NAMALWA (cell line): ENCODE data around the gene NCS1.

ENCODE experiments used
- DNase-seq: peaks from one replicate; pipeline ENCODE4 v3.0.0-alpha.2; 2015; ENCODE audit warnings: low spot score

NCS1 gene

DNA sequence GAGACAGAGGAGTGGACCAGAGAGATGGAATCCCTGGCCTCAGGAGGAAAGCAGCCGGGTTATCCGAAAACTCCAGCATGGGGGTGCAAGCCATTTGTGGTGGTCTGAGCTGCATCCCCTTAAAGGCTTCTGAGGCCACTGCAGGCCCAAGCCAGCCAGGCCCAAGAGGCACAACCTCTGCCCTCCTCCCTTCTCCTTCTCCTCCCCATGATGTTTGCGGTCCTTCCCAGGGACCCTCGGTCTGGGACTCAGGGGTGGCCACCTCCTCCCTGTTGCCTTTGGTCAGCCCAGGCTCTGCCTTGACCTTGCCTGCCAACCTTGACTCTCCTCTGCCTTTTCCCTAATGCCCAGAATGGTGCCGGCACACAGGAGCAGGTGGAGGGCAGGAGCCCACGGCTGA is 4.6 kb downstream of the NCS1 start:
- no peak for DNase-seq

DNA sequence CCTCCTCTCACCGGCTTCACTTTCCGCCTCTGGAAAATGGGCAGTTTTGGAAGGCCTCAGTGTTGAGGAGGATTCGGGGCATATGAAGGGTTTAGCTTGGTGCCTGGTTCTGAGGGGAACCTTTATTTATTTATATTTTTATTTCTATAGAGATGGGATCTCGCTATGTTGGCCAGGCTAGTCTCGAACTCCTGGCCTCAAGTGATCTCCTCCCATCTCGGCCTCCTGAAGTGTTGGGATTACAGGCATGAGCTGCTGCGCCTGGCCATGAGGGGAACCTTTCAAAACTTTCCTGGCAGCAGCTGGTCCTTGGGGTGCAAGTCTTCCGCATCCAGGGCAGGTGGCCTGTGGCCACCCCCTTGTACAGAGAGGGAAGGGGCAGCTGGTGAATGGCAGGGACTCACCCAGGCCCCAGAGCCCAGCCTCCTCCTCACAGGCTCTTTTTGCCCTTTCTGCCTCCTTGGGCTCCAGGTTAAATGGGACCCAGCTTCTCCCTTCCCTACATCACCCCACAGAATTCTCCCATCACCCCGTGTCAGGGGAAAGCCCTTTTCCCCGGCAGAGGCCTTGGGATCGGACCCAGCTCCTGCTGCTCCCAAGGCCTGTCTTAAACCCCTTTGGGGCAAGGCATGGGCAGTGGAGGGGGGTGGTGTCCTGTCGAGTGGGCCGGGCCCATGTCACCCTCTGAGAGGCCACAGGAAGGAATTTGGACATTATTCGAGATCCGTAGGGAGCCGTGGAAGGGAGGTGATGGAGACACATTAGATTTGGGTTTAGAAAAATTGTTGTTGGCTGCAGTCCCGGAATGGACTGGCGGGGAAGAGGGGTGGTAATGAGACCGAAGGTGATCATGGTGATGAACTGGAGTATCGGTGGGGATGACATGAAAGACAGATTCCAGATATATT is 5.9 kb downstream of the NCS1 start:
- DNase-seq = no peak

- no peak for DNase-seq
Observed at GRCh38 chr9:130179331-130179907, 7.2 kb downstream of the NCS1 start.

DNA sequence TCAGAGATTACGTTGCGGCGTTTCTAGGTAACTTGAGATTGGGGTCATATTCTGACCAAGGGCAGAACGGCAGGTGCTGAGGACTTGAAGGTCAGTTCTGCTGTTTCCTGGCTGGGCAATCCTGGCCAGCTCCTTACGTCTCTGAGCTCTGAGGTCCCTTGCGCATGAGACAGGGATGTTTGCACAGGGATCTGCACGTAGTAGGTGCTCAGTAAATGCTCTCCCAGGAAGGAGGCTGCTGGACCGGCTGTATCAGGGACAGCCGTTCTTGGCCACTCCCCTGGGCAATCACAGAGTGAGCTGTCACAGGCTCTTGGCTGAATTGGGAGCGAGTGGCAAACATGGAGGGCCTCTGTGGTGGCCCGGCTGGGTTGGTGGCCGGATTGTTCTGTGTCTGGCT is 8.3 kb downstream of the NCS1 start:
- no peak for DNase-seq

- no peak for DNase-seq
Observed at GRCh38 chr9:130181678-130182380, 9.6 kb downstream of the NCS1 start.

GRCh38 chr9:130182381-130182909 is 10.2 kb downstream of the NCS1 start:
- no peak for DNase-seq

DNA sequence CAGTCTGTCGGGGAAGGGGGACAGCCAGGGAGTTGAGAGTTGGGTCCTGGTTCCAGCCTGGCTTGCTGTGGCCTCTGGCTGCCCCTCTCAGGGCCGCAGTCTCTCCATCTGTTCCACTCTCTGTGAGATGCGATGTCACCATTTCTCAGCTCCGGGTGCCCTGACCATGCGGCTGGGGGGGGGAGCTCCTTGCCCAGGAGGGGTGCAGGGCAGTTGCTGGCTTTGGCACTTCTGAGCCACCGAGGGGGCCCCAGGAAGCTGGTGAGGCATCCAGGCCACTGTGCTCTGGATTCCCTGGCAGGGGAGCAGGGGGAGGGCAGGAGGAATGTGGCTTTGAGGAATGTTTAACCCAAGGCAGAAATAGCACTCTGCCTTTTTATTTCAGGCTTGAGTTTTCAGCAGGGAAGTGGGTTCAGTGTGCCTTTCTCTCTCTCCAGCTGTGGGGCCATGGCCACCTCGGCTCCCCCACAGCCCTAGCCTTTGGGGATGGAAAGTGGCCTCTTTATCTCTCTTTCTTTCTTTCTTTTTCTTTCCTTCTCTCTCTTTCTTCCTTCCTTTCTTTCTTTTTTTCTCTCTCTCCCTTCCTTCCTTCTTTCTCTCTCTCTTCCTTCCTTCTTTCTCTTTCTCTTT is 11.0 kb downstream of the NCS1 start:
- DNase-seq = no peak

DNA sequence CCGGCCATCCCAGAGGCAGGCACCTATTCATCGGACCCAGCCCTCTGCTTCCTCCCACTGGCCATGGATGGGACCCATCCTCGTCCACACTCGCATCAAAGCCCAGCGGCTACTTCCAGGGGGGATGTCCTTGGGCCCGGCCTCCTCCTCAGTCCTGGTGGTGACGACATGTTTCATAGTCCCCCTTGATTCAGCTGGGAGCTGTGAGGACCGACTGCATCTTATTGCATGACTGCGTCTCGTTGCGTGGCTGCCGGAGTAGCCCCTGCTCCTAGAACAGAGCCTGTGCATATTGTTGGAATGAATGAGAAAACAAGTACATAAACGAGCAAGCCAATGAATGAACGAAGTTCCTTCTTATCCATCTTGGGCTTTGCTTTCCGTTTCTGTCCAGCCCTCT is 12.8 kb downstream of the NCS1 start:
- DNase-seq = no peak

DNA sequence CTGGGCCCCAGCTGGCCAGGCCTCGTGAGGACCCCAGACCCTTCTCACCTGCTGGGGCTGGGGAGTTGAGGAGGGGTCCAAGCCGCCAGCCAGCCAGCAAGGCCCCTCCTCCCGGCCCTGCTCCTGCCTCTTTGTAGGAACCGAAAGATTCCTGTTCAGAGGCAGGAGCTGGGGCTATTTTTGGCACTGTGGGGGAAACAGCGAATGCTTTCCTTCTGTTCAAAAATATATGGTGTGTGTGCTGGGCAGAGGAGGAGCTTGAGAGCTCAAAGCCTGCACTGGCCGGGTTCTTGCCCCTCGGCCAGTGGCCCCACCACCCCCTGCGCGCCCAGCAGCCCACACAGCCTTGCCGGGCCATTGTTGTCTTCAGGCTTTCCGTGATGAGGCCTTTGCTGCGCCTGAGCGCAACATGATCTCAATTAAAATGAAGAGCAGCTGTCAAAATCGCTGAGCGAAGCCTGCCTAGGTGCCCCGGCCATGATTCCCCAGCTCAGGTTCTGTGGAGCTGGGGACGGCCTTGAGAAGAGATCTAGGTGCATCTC is 13.4 kb downstream of the NCS1 start:
- no peak for DNase-seq

DNA sequence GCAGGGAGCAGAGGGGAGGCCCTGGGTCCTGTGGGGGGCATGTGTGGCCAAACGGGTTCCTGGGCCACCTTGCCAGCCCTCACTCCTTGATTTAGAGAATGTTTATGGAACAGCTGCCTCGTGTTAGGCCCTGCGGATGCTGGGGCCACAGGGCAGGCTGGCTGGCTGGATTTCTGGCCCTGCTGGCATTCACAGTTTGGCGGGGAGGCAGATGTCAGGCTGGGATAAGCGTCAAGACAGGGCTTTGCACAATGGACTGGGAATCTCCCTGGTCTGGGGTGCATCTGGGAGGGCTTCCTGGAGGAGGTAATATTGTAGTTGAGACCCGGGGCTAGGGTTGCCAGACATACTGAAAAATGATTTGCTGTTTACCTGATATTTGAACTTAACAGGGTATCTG is 13.8 kb downstream of the NCS1 start:
- no peak for DNase-seq

DNA sequence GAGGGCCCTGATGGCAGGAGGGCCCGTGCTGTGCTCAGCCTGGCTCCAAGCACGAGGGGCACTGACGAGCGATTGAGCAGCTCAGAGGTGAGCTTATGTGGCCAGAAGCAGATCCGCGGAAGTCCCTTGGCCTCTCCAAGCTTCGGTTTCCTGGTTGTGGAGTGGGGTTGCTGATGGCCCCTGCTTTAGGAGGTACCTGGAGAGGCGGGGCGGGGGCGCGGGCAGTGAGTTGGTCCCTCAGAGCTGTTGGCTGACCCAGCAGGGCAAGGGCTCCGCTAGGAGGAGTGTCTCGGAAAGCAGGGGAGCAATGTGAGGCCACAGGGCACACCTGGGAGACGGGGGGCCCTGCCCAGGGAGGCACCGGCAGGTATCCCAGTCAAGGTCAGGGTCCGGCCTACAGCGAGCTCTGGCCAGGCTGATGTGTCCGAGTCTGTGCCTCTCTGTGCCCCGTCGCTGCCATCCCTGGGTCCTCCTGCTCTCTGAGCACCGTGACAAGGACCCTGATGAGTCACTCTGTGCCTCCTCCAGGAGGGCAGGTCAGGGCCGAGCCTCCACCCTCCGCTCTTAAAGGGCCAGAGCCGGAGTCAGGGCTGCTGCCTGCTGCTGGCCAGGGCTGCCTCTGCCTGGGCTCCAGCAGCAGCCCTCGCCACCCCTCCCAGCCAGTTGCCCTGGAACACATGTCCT is 14.8 kb downstream of the NCS1 start:
- DNase-seq = no peak

- no peak for DNase-seq
Observed at GRCh38 chr9:130187523-130187846, 15.3 kb downstream of the NCS1 start.

- DNase-seq = no peak
Observed at GRCh38 chr9:130188860-130189481, 16.8 kb downstream of the NCS1 start.

DNA sequence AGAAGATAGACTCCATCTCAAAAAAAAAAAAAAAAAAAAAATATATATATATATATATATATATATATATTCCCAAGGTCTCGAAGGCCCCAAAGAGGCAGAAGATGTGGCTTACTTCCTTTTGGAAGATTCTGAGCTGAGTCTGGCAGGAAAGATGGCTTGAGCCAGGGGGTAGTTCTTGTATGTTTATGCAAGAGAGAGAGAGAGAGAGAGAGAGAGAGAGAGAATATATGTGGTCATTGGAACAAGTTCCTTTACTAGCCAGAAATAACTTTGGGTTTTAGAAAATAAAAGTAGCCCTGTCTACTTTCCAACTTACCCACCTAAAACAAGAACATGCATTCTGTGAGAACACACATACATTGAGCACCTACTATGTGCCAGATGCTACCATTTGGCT is 17.6 kb downstream of the NCS1 start:
- no peak for DNase-seq

- DNase-seq = no peak
Observed at GRCh38 chr9:130191068-130191748, 19.0 kb downstream of the NCS1 start.

DNA sequence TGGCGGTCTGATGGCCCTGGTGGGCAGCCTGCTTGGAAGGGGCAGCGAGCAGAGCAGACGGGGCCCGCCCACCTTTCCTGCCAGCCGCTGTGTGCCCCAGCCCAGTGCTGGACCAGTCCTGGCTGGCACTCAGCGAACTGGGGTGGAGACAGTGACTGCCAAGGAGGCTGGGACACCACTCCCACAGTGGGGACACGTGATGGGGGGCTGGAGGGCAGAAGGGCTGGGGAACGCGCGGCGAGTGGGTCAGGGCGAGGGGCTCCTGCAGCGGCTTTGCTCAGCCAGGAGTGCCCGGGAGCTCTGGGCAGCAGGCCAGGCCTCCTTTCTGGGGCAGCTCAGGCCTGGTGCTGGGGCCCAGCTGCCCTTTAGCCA is 19.5 kb downstream of the NCS1 start:
- DNase-seq = no peak

- no peak for DNase-seq
Observed at GRCh38 chr9:130192382-130192999, 20.3 kb downstream of the NCS1 start.

GRCh38 chr9:130193103-130193502 is 20.9 kb downstream of the NCS1 start:
- DNase-seq = no peak

DNA sequence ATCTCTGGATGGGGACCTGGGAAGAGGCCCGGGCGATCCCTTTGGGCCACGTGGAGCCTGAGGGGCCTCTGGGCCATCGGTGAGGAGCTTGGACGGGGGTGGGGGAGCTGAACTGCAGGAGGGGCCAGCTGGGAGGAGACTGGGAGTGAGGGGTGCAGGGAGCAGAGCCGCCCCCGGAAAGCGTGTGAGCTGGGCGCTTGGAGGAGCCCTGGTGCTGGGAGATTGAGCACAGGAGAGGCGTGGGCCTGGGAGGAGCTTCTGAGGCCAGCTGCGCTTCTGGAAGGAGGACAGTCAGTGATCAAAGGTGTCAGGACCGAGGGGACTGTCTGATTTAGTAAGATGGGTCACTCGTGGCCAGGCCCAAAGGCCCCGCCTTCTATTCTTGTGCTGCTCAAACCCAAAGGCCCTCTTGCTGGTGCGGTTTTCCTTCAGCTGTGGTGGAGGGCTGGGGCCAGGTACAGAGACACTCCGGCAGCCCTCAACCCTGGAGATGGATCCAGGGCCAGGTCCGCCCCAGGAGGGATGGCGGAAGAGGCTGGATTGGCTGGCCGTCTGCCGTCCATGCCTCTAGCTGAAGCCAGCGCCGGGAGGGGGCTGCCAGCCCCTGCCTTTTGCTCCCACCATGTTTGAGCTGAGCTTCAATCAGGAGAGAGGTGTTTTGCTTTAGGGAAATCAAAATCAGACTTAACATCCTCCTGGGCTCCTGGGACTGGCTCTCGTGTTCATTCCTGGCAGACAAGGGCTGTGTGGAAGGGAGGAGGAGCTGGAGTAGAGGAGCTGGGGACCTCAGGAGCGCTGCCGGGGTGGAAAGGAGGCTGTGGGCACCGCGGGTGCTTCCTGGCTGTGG is 21.6 kb downstream of the NCS1 start:
- no peak for DNase-seq
